SU-DHL-6 (cell line): ENCODE results near the gene AKR1D1.

Experiments used
- H2AFZ ChIP-seq: fragments of 200-600 bp; sonication (generic); 2 replicates; pipeline ENCODE4 v1.6.1; 2014; ENCODE audit warnings: low read depth, mild to moderate bottlenecking, moderate library complexity, mixed read lengths, antibody characterized with exemption, low read length; ENCODE audit not compliant: severe bottlenecking
- H3F3A ChIP-seq: fragments of 200-600 bp; shearing (Covaris generic); 2 replicates; pipeline ENCODE4 v1.6.0; 2016; ENCODE audit warnings: antibody characterized with exemption, mild to moderate bottlenecking; ENCODE audit not compliant: insufficient read depth
- H3K27ac ChIP-seq: fragments of 200-600 bp; sonication (generic); 2 replicates; pipeline ENCODE4 v1.5.1; 2016; ENCODE audit warnings: low read depth, mild to moderate bottlenecking, low read length, moderate library complexity, mixed read lengths
- H3K27me3 ChIP-seq: fragments of 200-600 bp; sonication (generic), shearing (Covaris generic); 2 replicates; pipeline ENCODE4 v1.6.0; 2014; ENCODE audit warnings: mild to moderate bottlenecking, low read length
- H3K36me3 ChIP-seq: fragments of 200-600 bp; sonication (generic); 2 replicates; pipeline ENCODE4 v1.6.1; 2014; ENCODE audit warnings: mild to moderate bottlenecking, low read length, mixed read lengths
- H3K4me2 ChIP-seq: fragments of 300-600, 200-600 bp; shearing (Covaris generic), sonication (generic); 2 replicates; pipeline ENCODE4 v1.6.0; 2014; ENCODE audit warnings: low read length, low read depth, mild to moderate bottlenecking; ENCODE audit not compliant: poor library complexity, severe bottlenecking
- H3K4me3 ChIP-seq: fragments of 200-600 bp; sonication (generic); 2 replicates; pipeline ENCODE4 v1.5.1; 2014; ENCODE audit warnings: antibody characterized with exemption, low read length, mild to moderate bottlenecking, mixed read lengths; ENCODE audit not compliant: insufficient read depth, poor library complexity, severe bottlenecking
- H3K79me2 ChIP-seq: fragments of 200-600 bp; sonication (generic); 2 replicates; pipeline ENCODE4 v1.6.1; 2014; ENCODE audit warnings: mild to moderate bottlenecking, low read length, moderate library complexity; ENCODE audit not compliant: insufficient read depth
- H3K9ac ChIP-seq: fragments of 200-600 bp; sonication (generic); 2 replicates; pipeline ENCODE4 v1.7.0; 2014; ENCODE audit warnings: mild to moderate bottlenecking, low read length
- H3K9me2 ChIP-seq: fragments of 200-600 bp; sonication (generic); replicated peaks from 2 replicates; pipeline ENCODE4 v1.6.1; 2014; ENCODE audit warnings: low read length; ENCODE audit not compliant: insufficient read depth
- H3K9me3 ChIP-seq: fragments of 200-600 bp; sonication (generic); 2 replicates; pipeline ENCODE4 v1.6.1; 2014; ENCODE audit warnings: low read length, mixed read lengths; ENCODE audit not compliant: insufficient read depth
- H4K20me1 ChIP-seq: fragments of 200-600 bp; sonication (generic); 2 replicates; pipeline ENCODE4 v1.6.1; 2014; ENCODE audit warnings: low read depth, mild to moderate bottlenecking, antibody characterized with exemption, low read length, moderate library complexity, mixed read lengths
- EZH2phosphoT487 ChIP-seq: fragments of 200-600 bp; sonication (generic), shearing (Covaris generic); conservative IDR thresholded peaks from 2 replicates; pipeline ENCODE4 v1.6.1; 2018; ENCODE audit warnings: mild to moderate bottlenecking, antibody characterized with exemption, low read length, moderate library complexity, mixed read lengths
- TF ChIP-seq, protein P1 (sequence below): fragments of 200-600 bp; sonication (generic); IDR thresholded peaks from one replicate; pipeline ENCODE4 v1.5.1; 2017; ENCODE audit warnings: antibody characterized with exemption, mild to moderate bottlenecking, low read length, moderate library complexity; ENCODE audit not compliant: insufficient read depth, poor library complexity, severe bottlenecking

Gene AKR1D1

DNA sequence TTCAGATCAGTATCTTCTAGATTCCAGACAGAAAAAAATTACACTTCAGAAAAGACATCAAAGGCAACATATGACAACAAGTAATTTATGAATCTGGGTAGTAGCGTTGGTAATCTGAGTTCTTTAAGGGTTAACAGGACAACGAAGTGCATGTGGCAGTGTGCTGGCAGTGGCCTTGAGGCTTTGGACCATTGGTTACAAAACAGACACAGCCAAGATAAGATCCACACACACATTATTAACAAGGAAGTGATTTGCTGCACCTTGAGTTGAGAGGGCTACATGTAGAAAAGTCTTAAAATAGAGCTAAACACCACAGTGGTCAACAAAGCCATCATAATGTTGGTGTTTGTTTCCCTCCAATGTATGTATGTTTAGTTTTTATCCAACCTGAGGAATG is 40.6 kb downstream of the AKR1D1 start:
- TF ChIP-seq, protein P1, sequence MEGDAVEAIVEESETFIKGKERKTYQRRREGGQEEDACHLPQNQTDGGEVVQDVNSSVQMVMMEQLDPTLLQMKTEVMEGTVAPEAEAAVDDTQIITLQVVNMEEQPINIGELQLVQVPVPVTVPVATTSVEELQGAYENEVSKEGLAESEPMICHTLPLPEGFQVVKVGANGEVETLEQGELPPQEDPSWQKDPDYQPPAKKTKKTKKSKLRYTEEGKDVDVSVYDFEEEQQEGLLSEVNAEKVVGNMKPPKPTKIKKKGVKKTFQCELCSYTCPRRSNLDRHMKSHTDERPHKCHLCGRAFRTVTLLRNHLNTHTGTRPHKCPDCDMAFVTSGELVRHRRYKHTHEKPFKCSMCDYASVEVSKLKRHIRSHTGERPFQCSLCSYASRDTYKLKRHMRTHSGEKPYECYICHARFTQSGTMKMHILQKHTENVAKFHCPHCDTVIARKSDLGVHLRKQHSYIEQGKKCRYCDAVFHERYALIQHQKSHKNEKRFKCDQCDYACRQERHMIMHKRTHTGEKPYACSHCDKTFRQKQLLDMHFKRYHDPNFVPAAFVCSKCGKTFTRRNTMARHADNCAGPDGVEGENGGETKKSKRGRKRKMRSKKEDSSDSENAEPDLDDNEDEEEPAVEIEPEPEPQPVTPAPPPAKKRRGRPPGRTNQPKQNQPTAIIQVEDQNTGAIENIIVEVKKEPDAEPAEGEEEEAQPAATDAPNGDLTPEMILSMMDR: no peak
- TF ChIP-seq EZH2phosphoT487: no peak
- Histone ChIP-seq H4K20me1 (no peaks in the 10 kb centered on the region), H3K79me2 (no peaks in the 10 kb centered on the region), H3K27me3 (no peaks in the 10 kb centered on the region), H3K27ac (no peak overlapping the region), H3K4me3 (no peak overlapping the region), H2AFZ (no peak overlapping the region), H3K4me2 (no peak overlapping the region), H3F3A (no peaks in the 10 kb centered on the region), H3K9ac (no peak overlapping the region), H3K36me3 (no peaks in the 10 kb centered on the region), H3K9me3 (no peaks in the 10 kb centered on the region), H3K9me2 (no peaks in the 10 kb centered on the region)

DNA sequence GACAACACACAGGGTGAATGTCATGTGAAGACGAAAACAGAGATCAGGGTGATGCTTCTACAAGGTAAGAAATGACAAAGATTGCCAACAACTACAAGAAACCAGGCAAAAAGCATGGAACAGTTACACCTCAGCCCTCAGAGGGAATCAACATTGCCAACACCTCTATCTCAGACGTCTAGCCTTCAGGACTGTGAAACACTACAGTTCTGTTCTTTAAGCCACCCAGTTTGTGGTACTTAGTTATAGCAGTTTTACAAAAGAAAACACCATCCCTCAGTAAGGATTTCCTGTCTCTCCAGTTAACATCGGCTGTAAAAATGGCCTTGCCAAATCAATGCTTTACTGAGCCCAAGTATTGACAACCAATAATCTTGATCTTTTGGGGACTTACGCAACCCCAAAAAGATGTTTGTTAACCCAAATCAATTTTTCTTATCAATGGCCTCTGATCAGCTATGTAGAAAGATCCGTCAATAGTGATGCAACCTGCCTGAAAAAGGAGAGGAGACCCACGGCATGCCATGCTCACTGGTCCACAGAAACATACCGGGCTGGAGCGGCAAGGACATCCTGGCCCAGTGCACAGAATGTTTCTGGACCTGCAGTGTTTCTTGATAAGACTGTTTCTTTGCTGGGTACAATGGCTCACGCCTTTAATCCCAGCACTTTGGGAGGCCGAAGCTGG is 44.0 kb downstream of the AKR1D1 start:
- Histone ChIP-seq H3K27ac (no peak overlapping the region), H4K20me1 (no peaks in the 10 kb centered on the region), H3K9ac (no peak overlapping the region), H3K9me3 (no peaks in the 10 kb centered on the region), H3K79me2 (no peaks in the 10 kb centered on the region), H2AFZ (no peak overlapping the region), H3K36me3 (no peaks in the 10 kb centered on the region), H3K4me3 (no peak overlapping the region), H3K9me2 (no peaks in the 10 kb centered on the region), H3K4me2 (no peak overlapping the region), H3F3A (no peaks in the 10 kb centered on the region), H3K27me3 (no peaks in the 10 kb centered on the region)
- TF ChIP-seq, protein P1: no peak

DNA sequence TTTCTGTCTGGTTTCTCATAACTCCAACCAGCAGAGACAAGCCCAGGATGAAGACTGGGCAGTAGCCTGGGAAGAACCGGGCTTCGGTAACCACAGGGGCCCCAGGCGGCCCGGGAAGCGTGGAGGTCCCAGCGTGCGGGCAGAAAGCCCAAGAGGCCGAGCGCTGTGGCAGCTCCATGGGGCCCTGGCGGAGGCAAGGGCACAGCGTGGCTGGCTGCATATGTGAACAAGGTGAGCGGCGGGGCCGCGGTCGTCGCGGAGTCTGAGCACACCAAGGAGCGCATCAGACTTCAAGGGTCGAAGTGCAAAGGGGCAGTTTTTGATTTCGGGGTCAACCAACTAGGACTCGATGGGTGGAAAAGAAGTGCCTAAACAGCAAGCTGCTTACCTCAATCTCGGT is 45.9 kb downstream of the AKR1D1 start:
- no peaks in the 10 kb centered on the region for H3K9me3 ChIP-seq
- no peak for TF ChIP-seq EZH2phosphoT487
- TF ChIP-seq, protein P1: no peak

More for the DNA sequence above, 45.9 kb downstream of the AKR1D1 start:
- H3K36me3 ChIP-seq: no peaks in the 10 kb centered on the region
- H3K9ac ChIP-seq: no peak overlapping the region
- no peak overlapping the region for H3K4me3 ChIP-seq
- H3K27me3 ChIP-seq: no peaks in the 10 kb centered on the region
- H3F3A ChIP-seq: no peaks in the 10 kb centered on the region
- H3K27ac ChIP-seq: no peak overlapping the region
- no peak overlapping the region for H2AFZ ChIP-seq
- no peaks in the 10 kb centered on the region for H3K79me2 ChIP-seq
- H3K4me2 ChIP-seq: no peak overlapping the region
- H4K20me1 ChIP-seq: no peaks in the 10 kb centered on the region
- no peaks in the 10 kb centered on the region for H3K9me2 ChIP-seq
